ENCODE measurements around the gene MRPL55. TPM values are rescaled to one million over a fixed set of nuclear protein-coding genes. Genes with fewer than 3 reads are reported as not detected.
A peak's percentile ranks its signal among the peaks of the same experiment; 100 is the strongest.

The MRPL55 gene
- total RNA-seq, 1 donor from 2014 or later = 55.2 TPM

GRCh38 chr1:228150461-228151179 is 41.5 kb upstream of the MRPL55 start:
- Mint-ChIP-seq H3K9me3 (no peaks in the 10 kb centered on the region), H3K27ac (no peak overlapping the region), H3K4me1 (peaks cover 10% of the 10 kb centered on the region), H3K27me3 (no peaks in the 10 kb centered on the region), H3K36me3 (ENCODE audit: low read depth) (peaks cover 3% of the 10 kb centered on the region), H3K4me3 (no peak overlapping the region)
- DNase-seq = no peak
- intact Hi-C loops (cut with micrococcal nuclease) = no loop called here

GRCh38 chr1:228150120-228150460 is 41.0 kb upstream of the MRPL55 start:
- no peaks in the 10 kb centered on the region for H3K9me3 Mint-ChIP-seq

GRCh38 chr1:228149406-228150119 is 40.5 kb upstream of the MRPL55 start, which contains the start of gene GJC2:
GJC2 (plus strand) TSS chr1:228149930; CDS start chr1:228157759, 7,829 bp downstream.
- peaks cover 2% of the 10 kb centered on the region for H3K4me1 Mint-ChIP-seq
- no peak for DNase-seq
- no peaks in the 10 kb centered on the region for H3K9me3 Mint-ChIP-seq
- H3K27me3 Mint-ChIP-seq = no peaks in the 10 kb centered on the region
- peaks cover 3% of the 10 kb centered on the region for H3K36me3 Mint-ChIP-seq (ENCODE audit: low read depth)
- intact Hi-C loops (cut with micrococcal nuclease) = no loop called here
- H3K27ac Mint-ChIP-seq = no peak within 1 kb of the TSS
- no peak within 1 kb of the TSS for H3K4me3 Mint-ChIP-seq

More at GRCh38 chr1:228150120-228150460, 41.0 kb upstream of the MRPL55 start:
- intact Hi-C loops (cut with micrococcal nuclease) = no loop called here
- no peak overlapping the region for H3K4me3 Mint-ChIP-seq
- peaks cover 7% of the 10 kb centered on the region for H3K4me1 Mint-ChIP-seq
- DNase-seq = no peak
- H3K27me3 Mint-ChIP-seq = no peaks in the 10 kb centered on the region
- H3K36me3 Mint-ChIP-seq (ENCODE audit: low read depth) = peaks cover 3% of the 10 kb centered on the region
- H3K27ac Mint-ChIP-seq = no peak overlapping the region

- no peak overlapping the region for H3K27ac Mint-ChIP-seq
- DNase-seq = no peak
- intact Hi-C loops (cut with micrococcal nuclease) = no loop called here
- peaks cover 3% of the 10 kb centered on the region for H3K36me3 Mint-ChIP-seq (ENCODE audit: low read depth)
- no peaks in the 10 kb centered on the region for H3K9me3 Mint-ChIP-seq
- no peaks in the 10 kb centered on the region for H3K27me3 Mint-ChIP-seq
- no peak overlapping the region for H3K4me3 Mint-ChIP-seq
- peaks cover under 1% of the 10 kb centered on the region for H3K4me1 Mint-ChIP-seq
These were observed 39.9 kb upstream of the MRPL55 start for GRCh38 chr1:228148935-228149405.

GRCh38 chr1:228148196-228148861 is 39.2 kb upstream of the MRPL55 start:
- intact Hi-C loops (cut with micrococcal nuclease) = no loop called here
- no peak for DNase-seq

GRCh38 chr1:228147768-228148167 is 38.7 kb upstream of the MRPL55 start:
- peaks cover 9% of the 10 kb centered on the region for H3K36me3 Mint-ChIP-seq (ENCODE audit: low read depth)
- H3K9me3 Mint-ChIP-seq = no peaks in the 10 kb centered on the region
- intact Hi-C loops (cut with micrococcal nuclease) = no loop called here
- peaks cover 13% of the 10 kb centered on the region for H3K4me1 Mint-ChIP-seq
- no peak for DNase-seq
- no peak overlapping the region for H3K4me3 Mint-ChIP-seq
- no peaks in the 10 kb centered on the region for H3K27me3 Mint-ChIP-seq
- H3K27ac Mint-ChIP-seq = no peak overlapping the region

More at GRCh38 chr1:228148196-228148861, 39.2 kb upstream of the MRPL55 start:
- Mint-ChIP-seq H3K27me3 (no peaks in the 10 kb centered on the region), H3K4me3 (no peak overlapping the region), H3K9me3 (no peaks in the 10 kb centered on the region), H3K4me1 (peaks cover 7% of the 10 kb centered on the region), H3K27ac (no peak overlapping the region), H3K36me3 (ENCODE audit: low read depth) (peaks cover 8% of the 10 kb centered on the region)

- H3K27ac Mint-ChIP-seq = no peak overlapping the region
- H3K9me3 Mint-ChIP-seq = no peaks in the 10 kb centered on the region
- H3K4me1 Mint-ChIP-seq = peaks cover 17% of the 10 kb centered on the region
- H3K27me3 Mint-ChIP-seq = no peaks in the 10 kb centered on the region
- H3K36me3 Mint-ChIP-seq (ENCODE audit: low read depth) = peaks cover 12% of the 10 kb centered on the region
- no peak for DNase-seq
- H3K4me3 Mint-ChIP-seq = no peak overlapping the region
- intact Hi-C loops (cut with micrococcal nuclease) = no loop called here
These were observed 38.1 kb upstream of the MRPL55 start for GRCh38 chr1:228147151-228147693.

GRCh38 chr1:228146417-228147150 is 37.5 kb upstream of the MRPL55 start:
- intact Hi-C loops (cut with micrococcal nuclease) = no loop called here
- Mint-ChIP-seq H3K4me1 (peaks cover 19% of the 10 kb centered on the region), H3K27ac (no peak overlapping the region), H3K9me3 (no peaks in the 10 kb centered on the region), H3K27me3 (no peaks in the 10 kb centered on the region), H3K36me3 (ENCODE audit: low read depth) (peaks cover 18% of the 10 kb centered on the region), H3K4me3 (no peak overlapping the region)
- DNase-seq = no peak

GRCh38 chr1:228145463-228146416 is 36.6 kb upstream of the MRPL55 start:
- Mint-ChIP-seq H3K4me1 (peaks cover 22% of the 10 kb centered on the region), H3K36me3 (ENCODE audit: low read depth) (peaks cover 20% of the 10 kb centered on the region), H3K9me3 (no peaks in the 10 kb centered on the region), H3K27me3 (no peaks in the 10 kb centered on the region), H3K4me3 (no peak overlapping the region), H3K27ac (no peak overlapping the region)
- intact Hi-C loops (cut with micrococcal nuclease) = no loop called here
- DNase-seq = no peak

- Mint-ChIP-seq H3K4me3 (no peak overlapping the region), H3K27ac (no peak overlapping the region), H3K9me3 (no peaks in the 10 kb centered on the region), H3K4me1 (peaks cover 22% of the 10 kb centered on the region), H3K27me3 (peaks cover 1% of the 10 kb centered on the region), H3K36me3 (ENCODE audit: low read depth) (peaks cover 21% of the 10 kb centered on the region)
- intact Hi-C loops (cut with micrococcal nuclease) = loop anchor here (5.0 kb wide), 1 partner anchor 262 kb away; the partner anchor contains the start of gene TRIM11
- DNase-seq = no peak
These were observed 35.9 kb upstream of the MRPL55 start for GRCh38 chr1:228144993-228145343.

GRCh38 chr1:228144193-228144992 is 35.3 kb upstream of the MRPL55 start:
- peaks cover 26% of the 10 kb centered on the region for H3K4me1 Mint-ChIP-seq
- intact Hi-C loops (cut with micrococcal nuclease) = loop anchor here (5.0 kb wide), 1 partner anchor 263 kb away; the partner anchor contains the start of gene TRIM11
- no peak for DNase-seq
- no peaks in the 10 kb centered on the region for H3K9me3 Mint-ChIP-seq
- no peak overlapping the region for H3K4me3 Mint-ChIP-seq
- H3K27ac Mint-ChIP-seq = peak overlapping the region; percentile 69
- H3K36me3 Mint-ChIP-seq (ENCODE audit: low read depth) = peaks cover 25% of the 10 kb centered on the region
- H3K27me3 Mint-ChIP-seq = peaks cover 6% of the 10 kb centered on the region
